NB4 (cell line): Measurements from ENCODE around the gene SLIT1.

Source experiments
- MYC ChIP-seq: IDR thresholded peaks from 2 replicates; pipeline ENCODE4 v1.6.1; 2011; ENCODE audit warnings: low read depth, low read length
- POLR2A ChIP-seq: IDR thresholded peaks from 2 replicates; pipeline ENCODE4 v1.6.1; 2011; ENCODE audit warnings: mild to moderate bottlenecking; ENCODE audit not compliant: insufficient read length; ENCODE audit errors: extremely low read depth
- TF ChIP-seq, protein P1 (sequence below): IDR thresholded peaks from one replicate; pipeline ENCODE4 v1.5.1; 2012; ENCODE audit warnings: low read depth, low read length
- TF ChIP-seq, protein P2 (sequence below): IDR thresholded peaks from 2 replicates; pipeline ENCODE4 v1.6.1; 2011; ENCODE audit warnings: low read depth, low read length

DNA sequence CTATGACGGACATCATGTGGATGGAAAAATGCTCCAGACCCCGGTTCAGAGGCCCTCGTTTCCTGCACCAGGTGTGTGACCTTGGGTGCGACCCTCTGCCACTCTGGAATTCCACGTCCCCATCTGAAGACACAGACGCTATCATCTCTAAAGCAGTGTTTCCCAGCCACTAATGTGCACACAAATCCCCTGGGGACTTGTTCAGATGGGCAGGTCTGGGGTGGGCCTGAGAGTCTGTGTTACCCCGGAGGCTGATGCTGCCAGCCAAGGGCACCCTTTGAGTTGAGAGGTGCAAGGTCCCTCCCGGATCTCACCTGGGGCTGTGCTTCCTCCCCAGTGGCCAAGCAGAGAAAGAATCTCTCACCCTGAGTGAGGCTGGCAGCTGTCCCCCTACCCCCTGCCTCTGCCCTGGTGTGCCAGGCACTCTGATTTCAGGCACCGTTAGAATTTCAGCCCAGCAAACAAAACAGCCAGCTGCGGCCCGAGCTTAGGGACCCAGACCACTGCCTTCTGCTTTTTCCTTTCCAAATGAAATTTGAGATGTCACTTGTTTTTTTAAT, 90.0 kb downstream of the SLIT1 start:
- TF ChIP-seq, protein P1, sequence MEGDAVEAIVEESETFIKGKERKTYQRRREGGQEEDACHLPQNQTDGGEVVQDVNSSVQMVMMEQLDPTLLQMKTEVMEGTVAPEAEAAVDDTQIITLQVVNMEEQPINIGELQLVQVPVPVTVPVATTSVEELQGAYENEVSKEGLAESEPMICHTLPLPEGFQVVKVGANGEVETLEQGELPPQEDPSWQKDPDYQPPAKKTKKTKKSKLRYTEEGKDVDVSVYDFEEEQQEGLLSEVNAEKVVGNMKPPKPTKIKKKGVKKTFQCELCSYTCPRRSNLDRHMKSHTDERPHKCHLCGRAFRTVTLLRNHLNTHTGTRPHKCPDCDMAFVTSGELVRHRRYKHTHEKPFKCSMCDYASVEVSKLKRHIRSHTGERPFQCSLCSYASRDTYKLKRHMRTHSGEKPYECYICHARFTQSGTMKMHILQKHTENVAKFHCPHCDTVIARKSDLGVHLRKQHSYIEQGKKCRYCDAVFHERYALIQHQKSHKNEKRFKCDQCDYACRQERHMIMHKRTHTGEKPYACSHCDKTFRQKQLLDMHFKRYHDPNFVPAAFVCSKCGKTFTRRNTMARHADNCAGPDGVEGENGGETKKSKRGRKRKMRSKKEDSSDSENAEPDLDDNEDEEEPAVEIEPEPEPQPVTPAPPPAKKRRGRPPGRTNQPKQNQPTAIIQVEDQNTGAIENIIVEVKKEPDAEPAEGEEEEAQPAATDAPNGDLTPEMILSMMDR = no peak
- TF ChIP-seq POLR2A = no peak
- TF ChIP-seq MYC = no peak
- TF ChIP-seq, protein P2, sequence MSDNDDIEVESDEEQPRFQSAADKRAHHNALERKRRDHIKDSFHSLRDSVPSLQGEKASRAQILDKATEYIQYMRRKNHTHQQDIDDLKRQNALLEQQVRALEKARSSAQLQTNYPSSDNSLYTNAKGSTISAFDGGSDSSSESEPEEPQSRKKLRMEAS = no peak
